ENCODE results near the gene ZNF613. TPM values are rescaled to one million over a fixed set of nuclear protein-coding genes. Genes with fewer than 3 reads are reported as not detected.

Gene ZNF613
- total and polyA plus RNA-seq, 2 of the 13 experiments (the other 11 are each of a cell fraction or from before 2014, with no cell fraction given): 3.6 to 8.3 TPM

DNA sequence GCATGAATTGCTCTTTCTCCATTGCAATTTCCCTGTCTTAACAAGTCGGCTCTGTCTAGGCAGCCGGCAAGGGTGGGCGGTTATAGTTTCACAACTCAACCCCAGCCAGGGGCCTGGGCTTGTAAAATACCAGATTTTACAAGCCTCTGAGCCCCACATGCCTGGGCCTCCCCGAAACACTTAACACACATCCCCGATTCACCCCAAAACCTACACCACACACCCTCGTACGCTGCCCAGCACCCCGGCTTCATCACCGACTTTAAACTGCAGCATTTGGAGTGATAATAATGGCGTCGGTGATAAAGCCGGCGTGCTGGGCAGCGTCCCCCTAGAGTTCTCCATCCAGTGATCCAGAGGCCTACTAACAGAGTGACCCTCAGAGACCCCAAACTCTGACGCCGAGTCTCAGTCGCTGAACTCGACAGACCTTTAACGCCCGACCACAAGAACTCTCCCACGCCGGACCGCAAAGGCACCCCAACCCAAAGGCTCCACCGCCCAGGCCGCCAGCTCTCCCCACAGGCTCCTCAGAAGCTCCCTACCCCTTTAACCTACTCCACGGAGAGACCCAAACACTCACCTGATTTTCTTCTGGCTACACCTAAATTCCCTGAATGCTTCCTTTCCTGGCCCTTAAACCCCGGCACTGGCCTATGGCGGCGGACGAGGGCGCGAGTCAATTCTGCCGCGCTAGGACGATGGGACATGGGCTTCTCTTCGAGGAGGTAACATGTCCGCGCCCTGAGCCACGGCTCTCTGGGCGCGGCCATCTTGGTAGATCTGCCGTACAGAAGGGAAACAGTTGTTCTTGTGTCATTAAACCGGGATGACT, 22.7 kb upstream of the ZNF613 start, which contains the start of gene ZNF649 (continued):
- TF ChIP-seq, protein P1, sequence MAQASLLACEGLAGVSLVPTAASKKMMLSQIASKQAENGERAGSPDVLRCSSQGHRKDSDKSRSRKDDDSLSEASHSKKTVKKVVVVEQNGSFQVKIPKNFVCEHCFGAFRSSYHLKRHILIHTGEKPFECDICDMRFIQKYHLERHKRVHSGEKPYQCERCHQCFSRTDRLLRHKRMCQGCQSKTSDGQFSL (CRISPR knock-in tag; IDR thresholded peaks at IDR 0.05): 0 out of 2 replicates have a peak, but pooled peaks have one; percentile 34
- no peak for TF ChIP-seq HMGA1 (CRISPR knock-in tag; conservative IDR thresholded peaks at IDR 0.05)
- TF ChIP-seq ZNF343 (CRISPR knock-in tag; IDR thresholded peaks at IDR 0.05): 0 out of 2 replicates have a peak, but pooled peaks have one; percentile 17
- TF ChIP-seq, protein P2, sequence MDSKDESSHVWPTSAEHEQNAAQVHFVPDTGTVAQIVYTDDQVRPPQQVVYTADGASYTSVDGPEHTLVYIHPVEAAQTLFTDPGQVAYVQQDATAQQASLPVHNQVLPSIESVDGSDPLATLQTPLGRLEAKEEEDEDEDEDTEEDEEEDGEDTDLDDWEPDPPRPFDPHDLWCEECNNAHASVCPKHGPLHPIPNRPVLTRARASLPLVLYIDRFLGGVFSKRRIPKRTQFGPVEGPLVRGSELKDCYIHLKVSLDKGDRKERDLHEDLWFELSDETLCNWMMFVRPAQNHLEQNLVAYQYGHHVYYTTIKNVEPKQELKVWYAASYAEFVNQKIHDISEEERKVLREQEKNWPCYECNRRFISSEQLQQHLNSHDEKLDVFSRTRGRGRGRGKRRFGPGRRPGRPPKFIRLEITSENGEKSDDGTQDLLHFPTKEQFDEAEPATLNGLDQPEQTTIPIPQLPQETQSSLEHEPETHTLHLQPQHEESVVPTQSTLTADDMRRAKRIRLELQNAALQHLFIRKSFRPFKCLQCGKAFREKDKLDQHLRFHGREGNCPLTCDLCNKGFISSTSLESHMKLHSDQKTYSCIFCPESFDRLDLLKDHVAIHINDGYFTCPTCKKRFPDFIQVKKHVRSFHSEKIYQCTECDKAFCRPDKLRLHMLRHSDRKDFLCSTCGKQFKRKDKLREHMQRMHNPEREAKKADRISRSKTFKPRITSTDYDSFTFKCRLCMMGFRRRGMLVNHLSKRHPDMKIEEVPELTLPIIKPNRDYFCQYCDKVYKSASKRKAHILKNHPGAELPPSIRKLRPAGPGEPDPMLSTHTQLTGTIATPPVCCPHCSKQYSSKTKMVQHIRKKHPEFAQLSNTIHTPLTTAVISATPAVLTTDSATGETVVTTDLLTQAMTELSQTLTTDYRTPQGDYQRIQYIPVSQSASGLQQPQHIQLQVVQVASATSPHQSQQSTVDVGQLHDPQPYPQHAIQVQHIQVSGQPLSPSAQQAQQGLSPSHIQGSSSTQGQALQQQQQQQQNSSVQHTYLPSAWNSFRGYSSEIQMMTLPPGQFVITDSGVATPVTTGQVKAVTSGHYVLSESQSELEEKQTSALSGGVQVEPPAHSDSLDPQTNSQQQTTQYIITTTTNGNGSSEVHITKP (CRISPR knock-in tag; IDR thresholded peaks at IDR 0.05; ENCODE audit: low read depth): peak; percentile 57; the same call in 1 of the 2 replicates
- TF ChIP-seq, protein P3, sequence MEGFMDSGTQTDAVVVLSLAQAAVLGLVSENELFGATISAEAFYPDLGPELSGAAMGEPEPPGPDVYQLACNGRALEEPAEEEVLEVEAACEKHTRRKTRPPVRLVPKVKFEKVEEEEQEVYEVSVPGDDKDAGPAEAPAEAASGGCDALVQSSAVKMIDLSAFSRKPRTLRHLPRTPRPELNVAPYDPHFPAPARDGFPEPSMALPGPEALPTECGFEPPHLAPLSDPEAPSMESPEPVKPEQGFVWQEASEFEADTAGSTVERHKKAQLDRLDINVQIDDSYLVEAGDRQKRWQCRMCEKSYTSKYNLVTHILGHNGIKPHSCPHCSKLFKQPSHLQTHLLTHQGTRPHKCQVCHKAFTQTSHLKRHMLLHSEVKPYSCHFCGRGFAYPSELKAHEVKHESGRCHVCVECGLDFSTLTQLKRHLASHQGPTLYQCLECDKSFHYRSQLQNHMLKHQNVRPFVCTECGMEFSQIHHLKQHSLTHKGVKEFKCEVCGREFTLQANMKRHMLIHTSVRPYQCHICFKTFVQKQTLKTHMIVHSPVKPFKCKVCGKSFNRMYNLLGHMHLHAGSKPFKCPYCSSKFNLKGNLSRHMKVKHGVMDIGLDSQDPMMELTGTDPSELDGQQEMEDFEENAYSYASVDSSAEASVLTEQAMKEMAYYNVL (CRISPR knock-in tag; IDR thresholded peaks at IDR 0.05; ENCODE audit: borderline replicate concordance): 0 out of 2 replicates have a peak, but pooled peaks have one; percentile 22
- TF ChIP-seq IRF2 (CRISPR knock-in tag; IDR thresholded peaks at IDR 0.05): peak; percentile 91
- TF ChIP-seq MEF2D (CRISPR knock-in tag; IDR thresholded peaks at IDR 0.05): 0 out of 2 replicates have a peak, but pooled peaks have one; percentile 25
- TF ChIP-seq ELF3 (CRISPR knock-in tag; IDR thresholded peaks at IDR 0.05): 0 out of 2 replicates have a peak, but pooled peaks have one; percentile 19
- TF ChIP-seq, protein P4, sequence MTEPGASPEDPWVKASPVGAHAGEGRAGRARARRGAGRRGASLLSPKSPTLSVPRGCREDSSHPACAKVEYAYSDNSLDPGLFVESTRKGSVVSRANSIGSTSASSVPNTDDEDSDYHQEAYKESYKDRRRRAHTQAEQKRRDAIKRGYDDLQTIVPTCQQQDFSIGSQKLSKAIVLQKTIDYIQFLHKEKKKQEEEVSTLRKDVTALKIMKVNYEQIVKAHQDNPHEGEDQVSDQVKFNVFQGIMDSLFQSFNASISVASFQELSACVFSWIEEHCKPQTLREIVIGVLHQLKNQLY (CRISPR knock-in tag; IDR thresholded peaks at IDR 0.05): 0 out of 2 replicates have a peak, but pooled peaks have one; percentile 19
- peak; percentile 78 for TF ChIP-seq POLR2AphosphoS5 (IDR thresholded peaks at IDR 0.05; ENCODE audit: low read depth, low read length)
- TF ChIP-seq ZBTB38 (CRISPR knock-in tag; IDR thresholded peaks at IDR 0.05): peak; percentile 30; the same call in 1 of the 2 replicates
- no peak for TF ChIP-seq ZFAT (CRISPR knock-in tag; conservative IDR thresholded peaks at IDR 0.05)
- TF ChIP-seq HCFC1 (IDR thresholded peaks at IDR 0.05; ENCODE audit: low read depth, low read length): peak; percentile 88
- peak; percentile 69 for TF ChIP-seq ZNF501 (CRISPR knock-in tag; IDR thresholded peaks at IDR 0.05)
- TF ChIP-seq CREB1 (IDR thresholded peaks at IDR 0.05): no peak
- TF ChIP-seq CREB1 (CRISPR knock-in tag; IDR thresholded peaks at IDR 0.05): peak; percentile 68
- TF ChIP-seq ARNTL (CRISPR knock-in tag; IDR thresholded peaks at IDR 0.05): 0 out of 2 replicates have a peak, but pooled peaks have one; percentile 52
- TF ChIP-seq ZNF335 (CRISPR knock-in tag; IDR thresholded peaks at IDR 0.05): peak; percentile 57; the same call in 1 of the 2 replicates
- TF ChIP-seq, protein P5, sequence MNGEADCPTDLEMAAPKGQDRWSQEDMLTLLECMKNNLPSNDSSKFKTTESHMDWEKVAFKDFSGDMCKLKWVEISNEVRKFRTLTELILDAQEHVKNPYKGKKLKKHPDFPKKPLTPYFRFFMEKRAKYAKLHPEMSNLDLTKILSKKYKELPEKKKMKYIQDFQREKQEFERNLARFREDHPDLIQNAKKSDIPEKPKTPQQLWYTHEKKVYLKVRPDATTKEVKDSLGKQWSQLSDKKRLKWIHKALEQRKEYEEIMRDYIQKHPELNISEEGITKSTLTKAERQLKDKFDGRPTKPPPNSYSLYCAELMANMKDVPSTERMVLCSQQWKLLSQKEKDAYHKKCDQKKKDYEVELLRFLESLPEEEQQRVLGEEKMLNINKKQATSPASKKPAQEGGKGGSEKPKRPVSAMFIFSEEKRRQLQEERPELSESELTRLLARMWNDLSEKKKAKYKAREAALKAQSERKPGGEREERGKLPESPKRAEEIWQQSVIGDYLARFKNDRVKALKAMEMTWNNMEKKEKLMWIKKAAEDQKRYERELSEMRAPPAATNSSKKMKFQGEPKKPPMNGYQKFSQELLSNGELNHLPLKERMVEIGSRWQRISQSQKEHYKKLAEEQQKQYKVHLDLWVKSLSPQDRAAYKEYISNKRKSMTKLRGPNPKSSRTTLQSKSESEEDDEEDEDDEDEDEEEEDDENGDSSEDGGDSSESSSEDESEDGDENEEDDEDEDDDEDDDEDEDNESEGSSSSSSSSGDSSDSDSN (CRISPR knock-in tag; IDR thresholded peaks at IDR 0.05): peak; percentile 38; the same call in 1 of the 2 replicates
- no peak for TF ChIP-seq ZNF607 (CRISPR knock-in tag; IDR thresholded peaks at IDR 0.05; ENCODE audit: borderline replicate concordance)
